ENCODE measurements around the gene SLC6A9.

Gene SLC6A9

DNA sequence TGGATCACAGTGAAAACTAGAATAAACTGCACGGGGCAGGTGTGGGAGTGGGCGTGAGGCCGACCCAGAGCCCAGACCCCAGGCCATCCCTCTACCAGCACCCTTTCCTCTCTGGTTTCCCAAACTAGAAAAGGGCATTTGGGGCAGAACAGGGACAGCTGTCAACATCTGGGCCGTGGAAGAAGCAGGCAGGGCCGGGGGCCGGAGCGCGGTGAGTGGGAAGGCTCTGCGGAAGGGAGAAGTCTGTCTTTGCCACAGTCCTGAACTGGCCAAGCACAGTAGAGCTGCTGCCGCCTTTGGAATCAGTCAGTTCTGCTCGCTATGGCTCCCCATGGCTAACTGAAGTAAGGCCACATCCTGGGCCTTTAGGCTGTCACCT is 33.3 kb downstream of the SLC6A9 start:
- no peak for DNase-seq

DNA sequence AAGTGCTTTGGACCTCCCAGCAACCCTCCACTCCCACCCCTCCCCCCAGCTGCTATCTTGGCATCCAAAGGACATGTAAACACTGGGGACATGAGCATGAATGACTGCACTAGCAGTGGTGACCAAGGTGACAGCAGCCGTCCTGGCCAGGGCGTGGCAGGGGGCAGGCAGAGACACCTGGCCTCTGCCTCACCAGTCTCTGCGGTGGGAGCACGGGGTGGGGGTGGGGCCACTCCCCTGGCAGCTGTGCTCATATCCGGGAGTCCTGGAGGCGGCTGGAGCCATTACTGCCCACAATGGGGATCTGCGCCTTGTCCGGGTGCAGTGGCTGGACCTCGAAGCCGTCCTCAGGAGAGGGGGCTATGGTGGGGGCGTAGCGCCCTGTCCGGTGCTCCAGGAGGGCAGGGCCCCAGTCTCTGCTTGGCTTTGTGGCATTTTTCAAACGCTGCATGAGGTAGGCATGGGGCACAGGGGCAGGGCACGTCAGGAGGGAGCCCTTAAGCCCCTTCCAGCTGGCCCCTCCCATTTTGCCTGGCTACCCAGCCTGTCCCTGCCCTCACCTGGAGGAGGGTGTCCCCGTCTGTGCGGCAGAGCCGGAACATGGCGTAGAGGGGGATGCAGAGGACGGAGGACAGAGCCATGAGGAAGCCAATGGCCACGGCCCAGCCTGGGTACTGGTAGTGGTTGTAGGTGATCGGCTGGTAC is 33.8 kb downstream of the SLC6A9 start:
- DNase-seq = no peak

DNA sequence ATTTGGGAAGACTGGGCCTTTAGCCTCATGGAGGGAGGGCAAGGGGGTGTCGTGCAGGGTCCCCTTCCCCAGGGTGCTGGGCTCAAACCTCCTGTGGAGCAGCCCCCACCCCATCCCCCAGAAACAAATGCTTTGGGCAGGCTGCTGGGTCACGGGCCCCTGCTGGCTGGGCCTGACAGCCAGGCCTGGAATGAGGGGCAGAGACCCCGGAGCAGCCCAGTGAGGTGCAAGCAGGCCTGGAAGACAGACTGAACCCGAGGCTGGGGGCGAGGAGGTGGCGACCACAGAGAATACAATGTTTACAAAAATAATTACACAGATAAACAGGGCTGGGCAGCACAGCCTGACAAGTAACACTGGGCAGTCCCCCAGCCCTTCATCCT is 34.5 kb downstream of the SLC6A9 start:
- no peak for DNase-seq

DNA sequence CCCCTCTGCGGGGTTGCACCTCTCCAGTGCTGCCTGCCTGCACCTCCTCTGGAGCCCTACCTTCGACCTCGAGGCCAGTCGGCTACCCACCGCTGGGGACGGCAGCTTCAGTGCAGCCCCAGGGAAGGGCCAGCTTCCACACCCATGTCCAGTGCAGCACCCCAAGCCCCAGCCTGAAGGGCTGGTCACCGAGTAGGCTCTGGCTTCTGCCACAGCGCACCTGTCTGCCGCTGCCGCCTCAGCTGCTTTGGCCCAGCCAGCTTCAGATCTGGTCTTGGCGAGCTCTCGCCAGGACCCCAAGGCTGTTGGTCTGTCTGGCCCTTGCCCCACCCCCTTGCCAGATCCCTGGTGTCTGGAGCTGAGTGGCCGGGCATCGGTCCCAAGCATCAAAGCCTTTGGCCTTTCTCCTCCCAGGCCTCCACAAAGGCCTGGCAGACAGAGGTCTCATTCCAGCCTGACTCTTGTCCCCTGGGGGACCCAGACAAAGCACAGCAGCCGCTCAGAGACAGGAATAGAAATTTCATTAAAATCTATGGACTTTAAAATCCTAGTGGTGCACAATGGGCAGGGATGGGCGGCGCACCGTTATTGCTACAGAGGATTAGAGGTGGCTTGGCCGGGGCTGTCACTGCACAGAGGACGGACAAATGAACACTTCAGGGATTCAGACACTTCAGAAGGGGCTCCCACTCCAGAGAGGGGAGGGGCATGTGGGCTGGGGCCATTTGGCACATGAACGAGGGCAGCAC is 35.1 kb downstream of the SLC6A9 start:
- no peak for DNase-seq

GRCh38 chr1:43994794-43995790 is 36.2 kb downstream of the SLC6A9 start:
- no peak for DNase-seq

- DNase-seq = no peak
Observed at GRCh38 chr1:43994071-43994470, 37.2 kb downstream of the SLC6A9 start.

- no peak for DNase-seq
Observed at GRCh38 chr1:43993206-43993914, 37.9 kb downstream of the SLC6A9 start.

DNA sequence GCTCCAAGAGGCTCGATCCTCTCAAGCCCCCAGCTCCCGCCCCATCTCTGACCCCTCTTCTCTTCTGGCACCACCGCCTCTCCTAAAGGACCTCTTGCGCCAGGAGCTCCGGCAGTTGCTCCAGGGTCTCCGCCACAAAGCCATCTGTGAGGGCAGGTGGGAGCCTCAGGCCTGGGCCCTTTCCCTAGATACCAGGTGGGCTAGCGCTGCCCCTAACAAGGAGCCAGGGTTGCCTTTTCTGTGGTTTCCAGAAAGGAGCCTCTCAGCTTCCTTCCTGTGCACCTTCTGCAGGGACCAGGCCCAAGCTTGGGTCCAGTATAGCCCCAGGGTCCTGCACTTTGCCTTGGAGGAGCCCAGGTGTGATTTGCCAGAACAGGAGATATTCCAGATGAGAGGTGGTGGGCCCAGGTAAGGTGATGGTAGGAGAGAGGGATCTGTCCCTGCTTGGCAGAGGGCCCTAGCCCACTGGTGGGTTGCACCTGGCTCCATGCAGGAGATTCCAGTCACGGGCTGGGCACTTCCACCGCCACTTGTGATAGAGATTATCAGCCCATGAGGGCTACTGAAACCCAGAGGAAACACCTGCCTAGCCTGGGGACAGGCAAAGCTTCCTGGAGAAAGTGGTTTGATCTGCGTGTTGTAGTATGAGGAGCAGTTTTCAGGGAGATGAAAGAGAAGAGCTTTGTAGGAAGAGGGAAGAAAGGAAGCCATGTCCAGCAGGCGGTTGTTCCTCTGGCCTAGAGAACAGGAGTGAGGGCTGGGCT is 38.8 kb downstream of the SLC6A9 start:
- no peak for DNase-seq

GRCh38 chr1:43991476-43992231 is 39.6 kb downstream of the SLC6A9 start, which contains the start of gene CCDC24:
Gene CCDC24 (plus strand): TSS chr1:43991599. CDS start chr1:43991879, 280 bp downstream.
- DNase-seq = peak; percentile 40 to 52 (median 48)

GRCh38 chr1:43991200-43991475 is 40.1 kb downstream of the SLC6A9 start:
- DNase-seq = no peak

DNA sequence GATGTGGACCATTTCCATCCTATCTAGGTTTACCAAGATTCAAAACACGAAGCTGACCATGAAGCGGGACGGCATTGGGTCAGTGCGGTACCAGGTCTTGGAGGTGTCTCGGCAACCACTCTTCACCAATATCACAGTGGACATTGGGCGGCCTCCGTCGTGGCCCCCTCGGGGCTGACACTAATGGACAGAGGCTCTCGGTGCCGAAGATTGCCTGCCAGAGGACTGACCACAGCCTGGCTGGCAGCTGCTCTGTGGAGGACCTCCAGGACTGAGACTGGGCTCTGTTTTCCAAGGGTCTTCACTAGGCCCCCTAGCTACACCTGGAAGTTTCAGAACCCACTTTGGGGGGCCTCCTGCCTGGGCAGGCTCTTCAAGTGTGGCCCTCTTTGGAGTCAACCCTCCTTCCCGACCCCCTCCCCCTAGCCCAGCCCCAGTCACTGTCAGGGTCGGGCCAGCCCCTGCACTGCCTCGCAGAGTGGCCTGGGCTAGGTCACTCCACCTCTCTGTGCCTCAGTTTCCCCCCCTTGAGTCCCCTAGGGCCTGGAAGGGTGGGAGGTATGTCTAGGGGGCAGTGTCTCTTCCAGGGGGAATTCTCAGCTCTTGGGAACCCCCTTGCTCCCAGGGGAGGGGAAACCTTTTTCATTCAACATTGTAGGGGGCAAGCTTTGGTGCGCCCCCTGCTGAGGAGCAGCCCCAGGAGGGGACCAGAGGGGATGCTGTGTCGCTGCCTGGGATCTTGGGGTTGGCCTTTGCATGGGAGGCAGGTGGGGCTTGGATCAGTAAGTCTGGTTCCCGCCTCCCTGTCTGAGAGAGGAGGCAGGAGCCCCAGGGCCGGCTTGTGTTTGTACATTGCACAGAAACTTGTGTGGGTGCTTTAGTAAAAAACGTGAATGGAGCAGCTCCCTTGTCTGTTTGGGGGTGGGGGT is 40.7 kb downstream of the SLC6A9 start:
- no peak for DNase-seq

DNA sequence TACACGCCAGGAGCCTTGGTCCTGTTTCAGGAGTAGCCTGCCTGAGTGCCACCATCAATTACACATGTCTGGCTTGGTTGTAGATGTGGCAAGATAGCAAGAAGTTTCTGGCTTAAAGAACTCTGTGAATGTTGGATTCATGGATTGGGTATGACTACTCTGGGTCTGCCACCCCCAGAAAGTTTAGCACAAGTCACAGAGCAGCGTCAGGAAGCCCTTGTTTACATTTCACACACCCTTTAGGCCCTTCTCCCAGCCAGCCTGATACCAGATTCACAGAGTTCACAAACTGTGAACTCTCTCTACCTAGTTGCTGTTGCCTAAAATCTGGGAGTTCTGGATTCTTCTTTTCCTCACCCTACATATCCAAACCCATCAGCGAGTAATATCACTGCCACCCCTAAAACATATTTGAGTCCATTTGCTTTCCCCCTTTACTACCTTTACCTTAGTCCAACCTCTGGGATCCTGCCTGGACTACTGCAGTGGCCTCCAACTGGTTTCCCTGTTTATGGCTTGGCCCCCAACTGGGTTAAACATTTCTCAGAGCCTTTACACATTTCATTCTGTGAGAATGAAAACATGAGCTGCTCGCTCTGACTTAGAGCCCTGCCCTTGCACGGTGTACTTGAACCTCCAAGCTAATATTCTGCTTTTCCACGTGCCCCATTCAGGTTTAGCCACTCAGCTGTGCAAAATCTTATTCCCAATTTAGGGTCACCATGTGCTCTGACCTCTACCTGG is 43.9 kb downstream of the SLC6A9 start:
- no peak for DNase-seq

GRCh38 chr1:43986712-43987111 is 44.5 kb downstream of the SLC6A9 start:
- no peak for DNase-seq

GRCh38 chr1:43985984-43986595 is 45.2 kb downstream of the SLC6A9 start:
- no peak for DNase-seq

DNA sequence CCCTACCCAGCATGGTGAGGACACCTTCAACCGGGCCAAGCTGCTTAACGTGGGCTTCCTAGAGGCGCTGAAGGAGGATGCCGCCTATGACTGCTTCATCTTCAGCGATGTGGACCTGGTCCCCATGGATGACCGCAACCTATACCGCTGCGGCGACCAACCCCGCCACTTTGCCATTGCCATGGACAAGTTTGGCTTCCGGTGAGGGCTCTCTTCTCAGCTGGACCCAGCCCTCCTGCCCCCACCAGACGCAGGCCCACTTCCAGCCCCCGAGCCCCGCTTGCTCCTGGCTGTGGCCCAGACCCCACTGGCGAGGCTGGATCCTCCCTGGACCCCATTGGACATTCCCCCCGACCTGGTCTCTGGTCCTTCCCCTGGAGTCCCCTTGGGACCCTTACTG is 46.4 kb downstream of the SLC6A9 start:
- no peak for DNase-seq

- no peak for DNase-seq
Observed at GRCh38 chr1:43983253-43983899, 47.9 kb downstream of the SLC6A9 start.

DNA sequence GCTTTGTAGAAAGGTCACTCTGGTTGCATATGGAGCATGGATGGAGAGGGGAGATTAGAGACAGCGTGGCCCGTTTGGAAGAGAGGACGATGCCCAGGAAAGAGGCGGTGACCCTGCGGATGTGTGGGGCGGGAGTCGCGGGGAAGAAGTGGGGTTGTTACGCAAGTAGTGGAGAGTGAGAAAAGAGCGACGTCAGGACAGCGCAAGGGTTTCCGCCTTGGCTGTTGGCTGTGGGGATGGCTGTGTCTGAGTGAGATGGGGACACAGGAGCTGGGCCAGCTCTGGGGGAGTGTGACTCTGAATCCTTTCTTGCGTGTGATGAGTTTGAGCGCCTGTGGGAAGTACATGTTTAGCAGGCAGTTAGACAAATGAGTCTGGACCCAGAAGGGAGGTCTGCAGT is 48.5 kb downstream of the SLC6A9 start:
- no peak for DNase-seq

- DNase-seq = no peak
Observed at GRCh38 chr1:43982241-43982640, 49.0 kb downstream of the SLC6A9 start.

Measured in activated CD4-positive, CD25-positive, alpha-beta regulatory T cell (primary cell).